ENCODE data around the gene FLYWCH1. TPM values are rescaled to one million over a fixed set of nuclear protein-coding genes. Genes with fewer than 3 reads are reported as not detected.

Gene FLYWCH1
- total and polyA plus RNA-seq, 2 donors (not counting 3 experiments of a cell fraction or from before 2014, with no cell fraction given), result 32.0 to 51.2 TPM

DNA sequence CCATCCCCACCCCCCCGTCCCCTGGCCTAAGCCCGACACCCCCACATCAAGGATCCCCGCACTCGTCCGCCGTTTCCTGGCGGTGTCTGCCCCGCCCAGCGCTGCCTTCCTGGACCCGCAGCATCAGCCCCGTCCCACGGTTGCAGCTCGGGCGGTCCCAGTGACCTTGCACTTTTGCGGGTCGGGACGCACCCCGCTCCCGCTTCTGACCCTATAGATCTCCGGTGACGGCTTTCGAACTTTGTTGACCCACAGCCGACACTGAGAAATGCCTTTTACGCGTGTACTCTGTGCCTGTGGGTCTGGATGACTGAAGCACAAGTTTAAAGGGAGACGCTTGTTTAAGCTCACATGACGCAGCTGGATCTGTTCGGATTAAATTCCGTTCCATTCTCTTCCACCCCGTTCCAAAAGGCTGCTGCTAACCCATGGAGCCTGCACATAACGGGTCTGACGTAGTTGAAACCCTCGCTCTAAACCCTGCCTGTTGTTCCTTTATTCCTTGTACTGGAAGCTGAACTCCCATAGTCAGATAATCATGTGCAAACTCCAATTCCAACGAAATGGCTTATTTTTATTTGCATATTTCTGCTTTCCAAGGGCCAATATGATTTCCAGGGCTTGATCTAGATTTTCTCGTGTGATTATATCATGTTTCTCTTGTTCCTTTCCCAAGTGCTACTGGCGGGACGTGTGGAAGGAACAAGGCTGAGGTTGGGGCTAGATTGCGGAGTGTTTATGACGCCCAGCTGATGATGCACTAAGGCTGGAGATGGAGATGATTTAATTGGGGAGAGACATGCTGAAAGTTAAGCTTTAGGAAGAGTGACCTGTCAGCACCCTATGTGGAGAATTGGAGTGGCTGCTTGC lies 834 bp downstream of the FLYWCH1 start:
- CTCF ChIA-PET, result interaction anchor here (0.8 to 3.3 kb wide), 6 partner anchors 14 to 73 kb away, joined by 3 to 21 read pairs (median 9); no protein-coding TSS in a partner anchor
- Histone ChIP-seq H3K9ac (replicated peaks; ENCODE audit: extremely low read depth, insufficient read depth, low read length) (peak overlapping the region; percentile 74), H3K4me2 (ENCODE audit: insufficient read depth, low read length) (peak overlapping the region; percentile 89), H3K9me1 (replicated peaks; ENCODE audit: control insufficient read depth, extremely low read depth, insufficient read depth, low read length) (no peaks in the 10 kb centered on the region), H4K20me1 (replicated peaks; ENCODE audit: control insufficient read depth, extremely low read depth, insufficient read depth, low read length) (no peaks in the 10 kb centered on the region), H3K36me3 (ENCODE audit: control insufficient read depth in 2 of 2, extremely low read depth in 1 of 2, insufficient read depth in 2 of 2, low read length in 2 of 2) (peaks cover 0 to 3% of the 10 kb centered on the region in 2 experiments), H3K27me3 (ENCODE audit: control insufficient read depth in 2 of 2, insufficient read depth in 2 of 2, low read length in 2 of 2) (no peaks in the 10 kb centered on the region), H3K27ac (ENCODE audit: insufficient read depth, low read depth, low read length) (peak overlapping the region; percentile 70), H3K79me2 (ENCODE audit: control insufficient read depth, insufficient read depth, low read length) (peaks cover 10% of the 10 kb centered on the region), H3K4me1 (ENCODE audit: control insufficient read depth, extremely low read depth, insufficient read depth, low read length) (peaks cover 23% of the 10 kb centered on the region), H3K4me3 (replicated peaks in 1 of 3; ENCODE audit: insufficient read depth in 1 of 3, low read depth in 1 of 3, low read length in 3 of 3) (peak overlapping the region; percentile 84 to 96 (median 89)), H2AFZ (ENCODE audit: low read depth, low read length) (peak overlapping the region; percentile 97), H3K9me3 (replicated peaks; ENCODE audit: control insufficient read depth, insufficient read depth, low read length) (no peaks in the 10 kb centered on the region)
- TF ChIP-seq EZH2 (IDR thresholded peaks at IDR 0.05; ENCODE audit: borderline replicate concordance, low read depth, low read length, severe bottlenecking) (no peak), POLR2A (IDR thresholded peaks at IDR 0.05; ENCODE audit: low read depth, low read length) (peak; percentile 33), FOS (IDR thresholded peaks at IDR 0.05; ENCODE audit: borderline replicate concordance, insufficient read depth, low read length) (no peak)
- TF ChIP-seq, protein P1, sequence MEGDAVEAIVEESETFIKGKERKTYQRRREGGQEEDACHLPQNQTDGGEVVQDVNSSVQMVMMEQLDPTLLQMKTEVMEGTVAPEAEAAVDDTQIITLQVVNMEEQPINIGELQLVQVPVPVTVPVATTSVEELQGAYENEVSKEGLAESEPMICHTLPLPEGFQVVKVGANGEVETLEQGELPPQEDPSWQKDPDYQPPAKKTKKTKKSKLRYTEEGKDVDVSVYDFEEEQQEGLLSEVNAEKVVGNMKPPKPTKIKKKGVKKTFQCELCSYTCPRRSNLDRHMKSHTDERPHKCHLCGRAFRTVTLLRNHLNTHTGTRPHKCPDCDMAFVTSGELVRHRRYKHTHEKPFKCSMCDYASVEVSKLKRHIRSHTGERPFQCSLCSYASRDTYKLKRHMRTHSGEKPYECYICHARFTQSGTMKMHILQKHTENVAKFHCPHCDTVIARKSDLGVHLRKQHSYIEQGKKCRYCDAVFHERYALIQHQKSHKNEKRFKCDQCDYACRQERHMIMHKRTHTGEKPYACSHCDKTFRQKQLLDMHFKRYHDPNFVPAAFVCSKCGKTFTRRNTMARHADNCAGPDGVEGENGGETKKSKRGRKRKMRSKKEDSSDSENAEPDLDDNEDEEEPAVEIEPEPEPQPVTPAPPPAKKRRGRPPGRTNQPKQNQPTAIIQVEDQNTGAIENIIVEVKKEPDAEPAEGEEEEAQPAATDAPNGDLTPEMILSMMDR (IDR thresholded peaks at IDR 0.05; ENCODE audit: extremely low read depth in 1 of 2, insufficient read depth in 1 of 2, low read depth in 1 of 2, low read length in 2 of 2), result no peak
- POLR2A ChIA-PET, result interaction anchor here (0.6 to 1.3 kb wide), 2 partner anchors 30 to 160 kb away, joined by 5 to 7 read pairs; partner anchors contain the start of genes FLYWCH2 and SRRM2
- intact Hi-C loops (cut with micrococcal nuclease) (loop anchor here (5.0 kb wide), 1 partner anchor 240 kb away; no protein-coding TSS in a partner anchor), dilution Hi-C loops (cut with MboI; ENCODE audit: extremely low pct_ligation_motif_present, low sequenced_read_pairs) (no loop called here)
- TSS peak; percentile 42 for BruUV-seq (replicated peaks)
- FAIRE-seq (peak; percentile 90), DNase-seq (ENCODE audit: low read depth, low spot score) (peak; percentile 54)

Measured in endothelial cell of umbilical vein (primary cell).